Keratinocyte (primary cell): ENCODE results near the gene ACSS2.

ENCODE experiments used
- CTCF ChIP-seq, 3 experiments: IDR thresholded peaks in 1 of 3; conservative IDR thresholded peaks in 1 of 3; optimal IDR thresholded peaks in 1 of 3; 2 replicates in 2 of 3; 3 replicates in 1 of 3; pipeline versions ENCODE3 to v1.5.1; 2011; ENCODE audit warnings: low read length in 3 of 3, mild to moderate bottlenecking in 3 of 3, moderate library complexity in 2 of 3, control low read depth in 1 of 3, inconsistent platforms in 1 of 3; ENCODE audit not compliant: insufficient read depth in 2 of 3; ENCODE audit errors: extremely low read depth in 1 of 3
- EZH2 ChIP-seq: IDR thresholded peaks from one replicate; pipeline ENCODE4 v1.6.1; 2012; ENCODE audit warnings: inconsistent platforms, mild to moderate bottlenecking, low read length, moderate library complexity

GRCh38 chr20:34842143-34842542, 34.3 kb upstream of the ACSS2 start:
- no peak for TF ChIP-seq CTCF (optimal IDR thresholded peaks at IDR 0.05 in 1 of 3, IDR thresholded peaks at IDR 0.05 in 1 of 3, conservative IDR thresholded peaks at IDR 0.05 in 1 of 3; ENCODE audit: extremely low read depth in 1 of 3, insufficient read depth in 2 of 3, low read length in 3 of 3)
- TF ChIP-seq EZH2, result no peak
